IMR-90 (cell line): ENCODE measurements around the gene TMOD1. TPM values are rescaled to one million over a fixed set of nuclear protein-coding genes. Genes with fewer than 3 reads are reported as not detected.

Source experiments
- BHLHE40 ChIP-seq: fragments of 150-350 bp; IDR thresholded peaks from 2 replicates; pipeline ENCODE4 v1.6.1; 2016; ENCODE audit warnings: mild to moderate bottlenecking, low read depth, low read length
- CEBPB ChIP-seq: IDR thresholded peaks from 2 replicates; pipeline ENCODE4 v1.6.1; 2012; ENCODE audit warnings: low read depth, low read length, improper control_type of control experiment
- MAFK ChIP-seq: IDR thresholded peaks from 2 replicates; pipeline ENCODE4 v1.6.1; 2012; ENCODE audit warnings: low read depth, low read length, improper control_type of control experiment
- POLR2A ChIP-seq: IDR thresholded peaks from 2 replicates; pipeline ENCODE4 v1.6.1; 2012; ENCODE audit warnings: mild to moderate bottlenecking, low read depth, low read length
- RAD21 ChIP-seq: IDR thresholded peaks from 2 replicates; pipeline ENCODE4 v1.6.1; 2012; ENCODE audit warnings: low read length, improper control_type of control experiment
- RCOR1 ChIP-seq: IDR thresholded peaks from 2 replicates; pipeline ENCODE4 v1.6.1; 2012; ENCODE audit warnings: mild to moderate bottlenecking, low read length, improper control_type of control experiment; ENCODE audit not compliant: insufficient replicate concordance
- RFX5 ChIP-seq: IDR thresholded peaks from 2 replicates; pipeline ENCODE4 v1.8.0; 2012; ENCODE audit warnings: low read depth, mild to moderate bottlenecking, low read length, moderate library complexity
- SMC3 ChIP-seq: fragments of 150-350 bp; IDR thresholded peaks from 2 replicates; pipeline ENCODE4 v1.6.1; 2016; ENCODE audit warnings: low read depth, mild to moderate bottlenecking, antibody characterized with exemption, low read length, moderate library complexity
- polyA plus RNA-seq, 3 experiments: library from polyadenylated mRNA; depleted of rRNA; stranded (reverse); fragments of >200 nt; gene quantifications; 2 replicates each; pipeline ENCODE4 v1.2.3, GENCODE V29; 2012; ENCODE audit warnings: low replicate concordance in 1 of 3
- total RNA-seq: library from RNA; depleted of rRNA; stranded (reverse); fragments of >200 nt; gene quantifications from 2 replicates; pipeline ENCODE4 v1.2.3, GENCODE V29; 2012

Gene TMOD1
- total and polyA plus RNA-seq, 2 of the 4 experiments (the other 2 are of a cell fraction) = 0.18 to 0.38 TPM

DNA sequence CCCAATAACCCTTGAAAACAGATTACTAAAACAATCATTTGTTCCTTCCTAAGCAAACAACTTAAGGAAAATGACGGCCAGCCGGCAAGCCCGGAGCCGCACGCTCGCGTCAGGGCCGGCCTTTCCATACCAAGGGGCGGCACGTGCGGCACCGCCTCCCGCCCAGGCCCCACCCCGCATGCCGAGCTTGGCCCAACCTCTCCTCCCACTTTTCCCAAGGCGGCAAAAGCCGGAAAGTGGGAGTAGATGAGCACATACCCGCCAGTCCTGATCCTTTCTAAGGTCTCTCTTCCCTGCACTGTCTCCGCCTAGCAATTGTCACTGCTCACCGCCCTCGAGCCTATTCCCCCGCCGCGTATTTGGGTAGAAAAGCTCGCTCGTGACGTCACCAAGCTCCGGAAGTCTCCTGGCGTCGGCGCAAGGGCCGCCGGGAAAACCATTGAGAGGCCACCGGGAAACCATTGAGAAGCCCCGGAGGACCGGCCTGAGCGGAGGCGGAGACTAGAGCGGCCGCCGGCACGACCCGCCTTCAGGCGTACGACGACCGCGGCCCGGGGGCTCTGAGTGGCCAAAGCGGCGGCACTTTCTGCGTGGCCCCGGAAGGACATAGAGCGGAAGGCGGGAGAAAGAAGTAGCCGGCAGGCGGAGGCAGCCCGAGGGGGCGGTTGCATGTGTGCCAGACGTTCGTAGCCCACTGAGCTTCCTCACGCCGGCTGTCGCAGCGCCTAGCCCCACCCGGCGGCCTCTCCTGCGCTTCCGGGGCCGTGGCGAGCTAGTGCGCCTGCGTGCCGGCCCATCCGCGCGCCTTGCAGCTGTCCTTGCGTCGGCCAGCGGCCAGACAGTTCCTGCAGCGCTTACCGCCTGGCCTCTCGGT lies 131.8 kb downstream of the TMOD1 start, which contains the start of the genes NCBP1 and TSTD2 (continued):
- TF ChIP-seq CEBPB (0 out of 2 replicates have a peak, but pooled peaks have one; percentile 10), MAFK (no peak), RFX5 (no peak), RCOR1 (no peak), BHLHE40 (peak; percentile 100), RAD21 (no peak), POLR2A (peak; percentile 84), SMC3 (no peak)
